GM12878 (cell line): ENCODE data around the gene NLRP9. TPM values are rescaled to one million over a fixed set of nuclear protein-coding genes. Genes with fewer than 3 reads are reported as not detected.

Experiments used
- ATAC-seq: fragments of 200-7000 bp; cut with Tn5 transposase; 3 replicates; pipeline ENCODE4 v1.9.1; 2020; ENCODE audit warnings: mild to moderate bottlenecking, moderate library complexity
- BruUV-seq: library from RNA; stranded (reverse); fragments of 400-500 nt; replicated peaks from 2 replicates; lab custom pipeline; 2021; lab: Mats Ljungman, UMichigan
- CTCF ChIA-PET: fragments of 300-600 bp; sonication (Branson Sonifier 250); formaldehyde crosslinking; extraction: SDS; loops from one replicate; lab custom pipeline; 2021; ENCODE audit warnings: inconsistent platforms; lab: Yijun Ruan, JAX
- POLR2A ChIA-PET: fragments of 350-600 bp; formaldehyde crosslinking; extraction: SDS; loops from one replicate; lab custom pipeline; 2021; ENCODE audit warnings: inconsistent platforms; lab: Charles Lee
- RAD21 ChIA-PET: fragments of 300-600 bp; sonication (Branson Sonifier 250); formaldehyde crosslinking; loops from one replicate; lab custom pipeline; 2023; ENCODE audit warnings: antibody characterized with exemption; ENCODE audit not compliant: unreplicated experiment; lab: Charles Lee
- SMC1A ChIA-PET: fragments of 300-600 bp; sonication (Branson Sonifier 250); formaldehyde crosslinking; loops from one replicate; lab custom pipeline; 2023; ENCODE audit not compliant: unreplicated experiment, uncharacterized antibody; lab: Charles Lee
- DNase-seq: peaks from one replicate; pipeline ENCODE4 v3.0.0-alpha.2; 2011; ENCODE audit warnings: low read depth, low spot score
- FAIRE-seq: peaks from 3 replicates; lab custom pipeline; 2011; peaks lifted over from hg19 to GRCh38; lab: Jason Lieb, UNC
- H2AFZ ChIP-seq: 2 replicates; pipeline ENCODE4 v1.6.0; 2011; ENCODE audit warnings: low read depth, low read length, control low read depth; ENCODE audit not compliant: control insufficient read depth
- H3K27ac ChIP-seq: 2 replicates; pipeline ENCODE4 v1.5.1; 2011; ENCODE audit warnings: control low read depth; ENCODE audit not compliant: control insufficient read depth, insufficient read depth
- H3K27me3 ChIP-seq, 2 experiments: replicated peaks in 1 of 2; 2 replicates each; pipeline versions ENCODE4 v1.6.0 to v1.6.1; 2011; ENCODE audit warnings: low read length in 1 of 2; ENCODE audit not compliant: control insufficient read depth in 2 of 2, insufficient read depth in 2 of 2
- H3K36me3 ChIP-seq, 2 experiments: 2 replicates each; pipeline ENCODE4 v1.5.1; 2011; ENCODE audit warnings: low read length in 1 of 2; ENCODE audit not compliant: control insufficient read depth in 2 of 2, insufficient read depth in 2 of 2
- H3K4me1 ChIP-seq: 2 replicates; pipeline ENCODE4 v1.6.1; 2011; ENCODE audit warnings: mild to moderate bottlenecking, low read length, moderate library complexity, mixed read lengths; ENCODE audit not compliant: control insufficient read depth, insufficient read depth
- H3K4me2 ChIP-seq: 2 replicates; pipeline ENCODE4 v1.6.0; 2011; ENCODE audit warnings: control low read depth; ENCODE audit not compliant: control insufficient read depth, insufficient read depth
- H3K4me3 ChIP-seq: fragments of 200-600 bp; sonication (generic); 2 replicates; pipeline ENCODE4 v1.5.1; 2016
- H3K79me2 ChIP-seq: 2 replicates; pipeline ENCODE4 v1.6.0; 2011; ENCODE audit warnings: low read length; ENCODE audit not compliant: control insufficient read depth, insufficient read depth
- H3K9ac ChIP-seq: 2 replicates; pipeline ENCODE4 v1.8.0; 2011; ENCODE audit warnings: low read length, control low read depth, mixed read lengths; ENCODE audit not compliant: control insufficient read depth, insufficient read depth
- H3K9me3 ChIP-seq: replicated peaks from 3 replicates; pipeline ENCODE4 v1.5.1; 2011; ENCODE audit warnings: mild to moderate bottlenecking, low read length; ENCODE audit not compliant: control insufficient read depth, insufficient read depth
- H4K20me1 ChIP-seq: 2 replicates; pipeline ENCODE4 v1.6.0; 2011; ENCODE audit not compliant: control insufficient read depth, insufficient read depth
- BACH1 ChIP-seq: fragments of 450-650 bp; IDR thresholded peaks from 2 replicates; pipeline ENCODE4 v1.6.1; 2017; ENCODE audit warnings: mild to moderate bottlenecking, borderline replicate concordance
- BRCA1 ChIP-seq: IDR thresholded peaks from 2 replicates; pipeline ENCODE4 v1.6.1; 2011; ENCODE audit warnings: low read depth, low read length, improper control_type of control experiment
- ESRRA ChIP-seq: IDR thresholded peaks from 2 replicates; pipeline ENCODE4 v1.6.1; 2012; ENCODE audit warnings: mild to moderate bottlenecking, low read length, improper control_type of control experiment
- IRF4 ChIP-seq: IDR thresholded peaks from 2 replicates; pipeline ENCODE4 v1.6.1; 2011; ENCODE audit warnings: low read depth, low read length
- PAX5 ChIP-seq: IDR thresholded peaks from 2 replicates; pipeline ENCODE4 v1.6.1; 2011; ENCODE audit warnings: low read depth, low read length, borderline replicate concordance
- POLR2AphosphoS2 ChIP-seq: IDR thresholded peaks from 2 replicates; pipeline ENCODE4 v1.6.1; 2011; ENCODE audit warnings: low read depth, mild to moderate bottlenecking, low read length, improper control_type of control experiment, moderate library complexity
- RCOR1 ChIP-seq: conservative IDR thresholded peaks from 2 replicates; pipeline ENCODE4 v1.6.1; 2012; ENCODE audit warnings: low read depth, low read length, improper control_type of control experiment
- RELA ChIP-seq: fragments of 450-650 bp; IDR thresholded peaks from 2 replicates; pipeline ENCODE4 v1.8.0; 2014; ENCODE audit warnings: borderline replicate concordance; ENCODE audit not compliant: partially characterized antibody
- SMAD5 ChIP-seq: IDR thresholded peaks from 2 replicates; pipeline ENCODE4 v1.6.1; 2016; ENCODE audit warnings: antibody characterized with exemption, low read depth
- ZNF24 ChIP-seq: fragments of 450-650 bp; IDR thresholded peaks from 2 replicates; pipeline ENCODE4 v1.6.1; 2017; ENCODE audit warnings: antibody characterized with exemption, mild to moderate bottlenecking
- WGBS: methylation state at CpG from one replicate; pipeline ENCODE4 v1.1.6; 2016; ENCODE audit warnings: low lambda C conversion rate; ENCODE audit not compliant: insufficient replicate concordance, insufficient coverage; ENCODE audit errors: missing lambda C conversion rate; 5-methylcytosine and 5-hydroxymethylcytosine counted together
- in situ Hi-C: fragments of 300-500 bp; cut with MboI; formaldehyde crosslinking; loops from 9 replicates; pipeline ENCODE4 v1.14.3; 2018; ENCODE audit warnings: mixed read lengths
- intact Hi-C: fragments of 100-400 bp; cut with micrococcal nuclease; formaldehyde crosslinking; loops from one replicate; pipeline ENCODE4 v1.14.2; 2022; ENCODE audit not compliant: unreplicated experiment
- polyA plus RNA-seq, 11 experiments: library from polyadenylated mRNA; depleted of rRNA in 4 of 11; unstranded in 6 of 11; stranded (reverse) in 5 of 11; fragments of >200 nt; fragmentation: Nextera tagmentation in 4 of 11; fragmentation: Illumina TruSeq in 1 of 11; extraction: Ambion mirVana in 4 of 11; extraction: Trizol in 1 of 11; gene quantifications; 1 replicate in 1 of 11; 2 replicates in 10 of 11; pipeline versions ENCODE4 v1.2.1 to v1.2.3, GENCODE V29; 2011 to 2016; ENCODE audit warnings: inconsistent platforms in 2 of 11, missing spikeins in 2 of 11, low read depth in 1 of 11
- total RNA-seq, 4 experiments: library from RNA; depleted of rRNA in 3 of 4; stranded (reverse); fragments of >200 nt in 3 of 4; fragmentation: Illumina TruSeq in 1 of 4; extraction: Trizol in 1 of 4; gene quantifications; 2 replicates each; pipeline versions ENCODE4 v1.2.1 to v1.2.3, GENCODE V29; 2013 to 2021
- TF ChIP-seq, protein P1 (sequence below): fragments of 450-650 bp; formaldehyde crosslinking; IDR thresholded peaks from 2 replicates; pipeline ENCODE4 v1.4.0; 2020; ENCODE audit warnings: mild to moderate bottlenecking, moderate library complexity
- TF ChIP-seq, protein P2 (sequence below): fragments of 450-650 bp; formaldehyde crosslinking; IDR thresholded peaks from 2 replicates; pipeline ENCODE4 v1.4.0; 2022; ENCODE audit warnings: mild to moderate bottlenecking, moderate library complexity

NLRP9 gene
- total and polyA plus RNA-seq, 10 of the 15 experiments (the other 5 are each of a cell fraction or from before 2014, with no cell fraction given): not detected

DNA sequence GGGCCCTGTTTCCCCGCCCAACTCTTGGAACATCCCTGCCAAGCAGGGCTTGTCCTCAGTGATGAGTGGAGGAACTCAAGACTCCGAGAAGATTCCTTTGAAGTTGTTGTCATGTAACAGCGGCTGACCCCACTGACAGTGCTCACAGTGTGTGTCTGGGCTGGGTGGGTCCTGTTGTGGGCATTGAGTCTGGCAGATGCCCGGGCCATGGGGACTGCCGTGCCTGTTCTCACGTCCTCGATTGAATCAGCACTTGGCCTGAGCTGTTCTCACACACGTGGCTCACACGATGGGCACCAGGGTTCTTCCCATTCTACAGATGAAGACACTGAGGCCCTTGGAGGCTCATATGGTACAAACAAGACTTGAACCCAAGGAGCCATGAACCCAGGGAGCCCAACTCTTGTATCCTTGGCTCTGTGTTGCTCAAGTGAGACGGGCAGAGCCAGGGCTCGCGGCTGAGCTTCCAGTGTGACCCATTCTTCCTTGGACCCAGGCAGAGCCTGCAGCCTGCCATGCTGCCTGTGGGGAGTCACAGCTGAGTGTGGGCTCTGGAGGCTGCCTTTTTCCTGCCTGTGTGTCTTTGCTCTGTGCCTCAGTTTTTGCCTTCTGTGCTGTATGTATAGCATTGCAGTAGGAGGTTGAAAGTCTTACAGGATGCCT is 71.7 kb downstream of the NLRP9 start:
- no peaks in the 10 kb centered on the region for H3K9me3 ChIP-seq
- H2AFZ ChIP-seq: no peak overlapping the region
- 88% methylated on average over 12 of the region's 12 CpGs for WGBS
- in situ Hi-C loops (loop anchor here (25.0 kb wide), 1 partner anchor 1529 kb away; the partner anchor contains the start of gene CNOT3), intact Hi-C loops (no loop called here)
- SMC1A ChIA-PET: no interaction called here
- CTCF ChIA-PET: no interaction called here
- H3K36me3 ChIP-seq: peaks cover 42 to 72% of the 10 kb centered on the region in 2 experiments
- no TSS peak for BruUV-seq
- H3K4me3 ChIP-seq: no peak overlapping the region
- H3K27ac ChIP-seq: no peak overlapping the region
- RAD21 ChIA-PET: no interaction called here
- H4K20me1 ChIP-seq: peaks cover 21% of the 10 kb centered on the region
- no peak overlapping the region for H3K9ac ChIP-seq
- ATAC-seq (no peak), FAIRE-seq (no peak), DNase-seq (no peak)
- POLR2A ChIA-PET: no interaction called here
- TF ChIP-seq POLR2AphosphoS2 (no peak), ESRRA (no peak), RCOR1 (no peak), RELA (no peak), BRCA1 (no peak), BACH1 (no peak), ZNF24 (no peak), PAX5 (no peak), SMAD5 (no peak), IRF4 (no peak)
- TF ChIP-seq, protein P1, sequence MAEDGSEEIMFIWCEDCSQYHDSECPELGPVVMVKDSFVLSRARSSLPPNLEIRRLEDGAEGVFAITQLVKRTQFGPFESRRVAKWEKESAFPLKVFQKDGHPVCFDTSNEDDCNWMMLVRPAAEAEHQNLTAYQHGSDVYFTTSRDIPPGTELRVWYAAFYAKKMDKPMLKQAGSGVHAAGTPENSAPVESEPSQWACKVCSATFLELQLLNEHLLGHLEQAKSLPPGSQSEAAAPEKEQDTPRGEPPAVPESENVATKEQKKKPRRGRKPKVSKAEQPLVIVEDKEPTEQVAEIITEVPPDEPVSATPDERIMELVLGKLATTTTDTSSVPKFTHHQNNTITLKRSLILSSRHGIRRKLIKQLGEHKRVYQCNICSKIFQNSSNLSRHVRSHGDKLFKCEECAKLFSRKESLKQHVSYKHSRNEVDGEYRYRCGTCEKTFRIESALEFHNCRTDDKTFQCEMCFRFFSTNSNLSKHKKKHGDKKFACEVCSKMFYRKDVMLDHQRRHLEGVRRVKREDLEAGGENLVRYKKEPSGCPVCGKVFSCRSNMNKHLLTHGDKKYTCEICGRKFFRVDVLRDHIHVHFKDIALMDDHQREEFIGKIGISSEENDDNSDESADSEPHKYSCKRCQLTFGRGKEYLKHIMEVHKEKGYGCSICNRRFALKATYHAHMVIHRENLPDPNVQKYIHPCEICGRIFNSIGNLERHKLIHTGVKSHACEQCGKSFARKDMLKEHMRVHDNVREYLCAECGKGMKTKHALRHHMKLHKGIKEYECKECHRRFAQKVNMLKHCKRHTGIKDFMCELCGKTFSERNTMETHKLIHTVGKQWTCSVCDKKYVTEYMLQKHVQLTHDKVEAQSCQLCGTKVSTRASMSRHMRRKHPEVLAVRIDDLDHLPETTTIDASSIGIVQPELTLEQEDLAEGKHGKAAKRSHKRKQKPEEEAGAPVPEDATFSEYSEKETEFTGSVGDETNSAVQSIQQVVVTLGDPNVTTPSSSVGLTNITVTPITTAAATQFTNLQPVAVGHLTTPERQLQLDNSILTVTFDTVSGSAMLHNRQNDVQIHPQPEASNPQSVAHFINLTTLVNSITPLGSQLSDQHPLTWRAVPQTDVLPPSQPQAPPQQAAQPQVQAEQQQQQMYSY (CRISPR knock-in tag): no peak
- TF ChIP-seq, protein P2, sequence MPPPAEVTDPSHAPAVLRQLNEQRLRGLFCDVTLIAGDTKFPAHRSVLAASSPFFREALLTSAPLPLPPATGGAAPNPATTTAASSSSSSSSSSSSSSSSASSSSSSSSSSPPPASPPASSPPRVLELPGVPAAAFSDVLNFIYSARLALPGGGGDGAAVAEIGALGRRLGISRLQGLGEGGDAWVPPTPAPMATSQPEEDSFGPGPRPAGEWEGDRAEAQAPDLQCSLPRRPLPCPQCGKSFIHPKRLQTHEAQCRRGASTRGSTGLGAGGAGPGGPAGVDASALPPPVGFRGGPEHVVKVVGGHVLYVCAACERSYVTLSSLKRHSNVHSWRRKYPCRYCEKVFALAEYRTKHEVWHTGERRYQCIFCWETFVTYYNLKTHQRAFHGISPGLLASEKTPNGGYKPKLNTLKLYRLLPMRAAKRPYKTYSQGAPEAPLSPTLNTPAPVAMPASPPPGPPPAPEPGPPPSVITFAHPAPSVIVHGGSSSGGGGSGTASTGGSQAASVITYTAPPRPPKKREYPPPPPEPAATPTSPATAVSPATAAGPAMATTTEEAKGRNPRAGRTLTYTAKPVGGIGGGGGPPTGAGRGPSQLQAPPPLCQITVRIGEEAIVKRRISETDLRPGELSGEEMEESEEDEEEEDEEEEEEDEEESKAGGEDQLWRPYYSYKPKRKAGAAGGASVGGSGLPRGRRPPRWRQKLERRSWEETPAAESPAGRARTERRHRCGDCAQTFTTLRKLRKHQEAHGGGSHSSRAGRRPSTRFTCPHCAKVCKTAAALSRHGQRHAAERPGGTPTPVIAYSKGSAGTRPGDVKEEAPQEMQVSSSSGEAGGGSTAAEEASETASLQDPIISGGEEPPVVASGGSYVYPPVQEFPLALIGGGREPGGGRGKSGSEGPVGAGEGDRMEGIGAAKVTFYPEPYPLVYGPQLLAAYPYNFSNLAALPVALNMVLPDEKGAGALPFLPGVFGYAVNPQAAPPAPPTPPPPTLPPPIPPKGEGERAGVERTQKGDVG (CRISPR knock-in tag): no peak
- H3K79me2 ChIP-seq: peaks cover 20% of the 10 kb centered on the region
- H3K27me3 ChIP-seq: no peaks in the 10 kb centered on the region
- no peaks in the 10 kb centered on the region for H3K4me1 ChIP-seq
- H3K4me2 ChIP-seq: no peak overlapping the region
